H1 (cell line): ENCODE measurements around the gene MAGI2. TPM values are rescaled to one million over a fixed set of nuclear protein-coding genes. Genes with fewer than 3 reads are reported as not detected.

Experiments used
- EGR1 ChIP-seq: IDR thresholded peaks from 2 replicates; pipeline ENCODE4 v1.6.1; 2011; ENCODE audit warnings: low read depth, low read length, borderline replicate concordance
- MAFK ChIP-seq: IDR thresholded peaks from 2 replicates; pipeline ENCODE4 v1.6.1; 2012; ENCODE audit warnings: low read depth, mild to moderate bottlenecking, improper control_type of control experiment, low read length
- RNF2 ChIP-seq: fragments of 200-900, 300-1000 bp; sonication (generic); IDR thresholded peaks from 2 replicates; pipeline ENCODE4 v1.7.1; 2016; ENCODE audit warnings: borderline replicate concordance, low read depth, mild to moderate bottlenecking, antibody characterized with exemption, low read length; ENCODE audit not compliant: poor library complexity, severe bottlenecking; ENCODE audit errors: missing control alignments
- TBP ChIP-seq: IDR thresholded peaks from 2 replicates; pipeline ENCODE4 v1.6.1; 2011; ENCODE audit warnings: low read depth, low read length, improper control_type of control experiment
- TCF12 ChIP-seq: IDR thresholded peaks from 2 replicates; pipeline ENCODE4 v1.6.1; 2011; ENCODE audit warnings: low read depth, mild to moderate bottlenecking, low read length
- polyA plus RNA-seq, 7 experiments: library from polyadenylated mRNA; depleted of rRNA in 3 of 7; stranded (reverse) in 5 of 7; unstranded in 2 of 7; fragments of >200 nt in 5 of 7; fragments of 200-250 nt in 2 of 7; gene quantifications; 1 replicate in 5 of 7; 2 replicates in 1 of 7; 4 replicates in 1 of 7; pipeline versions ENCODE4 v1.2.1 to v1.2.3, GENCODE V29; 2011 to 2013; ENCODE audit warnings: missing spikeins in 2 of 7, mixed read lengths in 2 of 7
- total RNA-seq: library from RNA; stranded (reverse); fragmentation: NEBNext Ultra II Directional; extraction: Animal tissue kit (Norgen Biotek cat#: 25700); gene quantifications from 2 replicates; pipeline ENCODE4 v1.2.1, GENCODE V29; 2021
- TF ChIP-seq, protein P1 (sequence below): fragments of 300-600 bp; sonication (generic); IDR thresholded peaks from 2 replicates; pipeline ENCODE4 v1.7.1; 2012; ENCODE audit warnings: low read length, moderate library complexity, mild to moderate bottlenecking, inconsistent platforms; ENCODE audit not compliant: insufficient replicate concordance
- TF ChIP-seq, protein P2 (sequence below): IDR thresholded peaks from 2 replicates; pipeline ENCODE4 v1.6.1; 2012; ENCODE audit warnings: inconsistent platforms
- TF ChIP-seq, protein P3 (sequence below), 3 experiments: IDR thresholded peaks; 1 replicate in 2 of 3; 2 replicates in 1 of 3; pipeline versions ENCODE4 v1.5.1 to v1.6.1; 2011; ENCODE audit warnings: low read length in 3 of 3, mild to moderate bottlenecking in 3 of 3, inconsistent platforms in 2 of 3, low read depth in 1 of 3, moderate library complexity in 1 of 3; ENCODE audit not compliant: insufficient read depth in 1 of 3; ENCODE audit errors: control extremely low read depth in 1 of 3

MAGI2 gene
- total and polyA plus RNA-seq, 2 of the 8 experiments (the other 6 are each of a cell fraction or from before 2014, with no cell fraction given), result 6.0 to 27.3 TPM

DNA sequence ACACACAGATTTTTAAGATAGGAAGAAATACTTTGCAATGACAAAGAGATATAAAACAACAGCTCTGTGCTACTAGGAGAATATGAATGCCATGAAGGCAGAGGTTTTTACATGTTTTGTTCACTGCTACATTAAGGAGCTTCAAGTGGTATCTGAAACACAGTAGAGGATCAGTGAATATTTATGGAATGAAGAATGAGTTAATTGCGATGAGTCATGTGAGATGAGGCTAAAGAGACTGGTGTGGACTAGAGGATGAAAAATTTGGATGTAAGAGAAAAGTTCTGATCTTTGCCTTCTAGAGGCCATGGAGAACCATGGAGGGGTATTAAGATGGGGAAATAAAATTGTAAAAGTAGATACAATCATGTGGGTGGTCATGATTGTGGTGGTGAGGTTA, 1220.7 kb downstream of the MAGI2 start (continued):
- TF ChIP-seq, protein P1, sequence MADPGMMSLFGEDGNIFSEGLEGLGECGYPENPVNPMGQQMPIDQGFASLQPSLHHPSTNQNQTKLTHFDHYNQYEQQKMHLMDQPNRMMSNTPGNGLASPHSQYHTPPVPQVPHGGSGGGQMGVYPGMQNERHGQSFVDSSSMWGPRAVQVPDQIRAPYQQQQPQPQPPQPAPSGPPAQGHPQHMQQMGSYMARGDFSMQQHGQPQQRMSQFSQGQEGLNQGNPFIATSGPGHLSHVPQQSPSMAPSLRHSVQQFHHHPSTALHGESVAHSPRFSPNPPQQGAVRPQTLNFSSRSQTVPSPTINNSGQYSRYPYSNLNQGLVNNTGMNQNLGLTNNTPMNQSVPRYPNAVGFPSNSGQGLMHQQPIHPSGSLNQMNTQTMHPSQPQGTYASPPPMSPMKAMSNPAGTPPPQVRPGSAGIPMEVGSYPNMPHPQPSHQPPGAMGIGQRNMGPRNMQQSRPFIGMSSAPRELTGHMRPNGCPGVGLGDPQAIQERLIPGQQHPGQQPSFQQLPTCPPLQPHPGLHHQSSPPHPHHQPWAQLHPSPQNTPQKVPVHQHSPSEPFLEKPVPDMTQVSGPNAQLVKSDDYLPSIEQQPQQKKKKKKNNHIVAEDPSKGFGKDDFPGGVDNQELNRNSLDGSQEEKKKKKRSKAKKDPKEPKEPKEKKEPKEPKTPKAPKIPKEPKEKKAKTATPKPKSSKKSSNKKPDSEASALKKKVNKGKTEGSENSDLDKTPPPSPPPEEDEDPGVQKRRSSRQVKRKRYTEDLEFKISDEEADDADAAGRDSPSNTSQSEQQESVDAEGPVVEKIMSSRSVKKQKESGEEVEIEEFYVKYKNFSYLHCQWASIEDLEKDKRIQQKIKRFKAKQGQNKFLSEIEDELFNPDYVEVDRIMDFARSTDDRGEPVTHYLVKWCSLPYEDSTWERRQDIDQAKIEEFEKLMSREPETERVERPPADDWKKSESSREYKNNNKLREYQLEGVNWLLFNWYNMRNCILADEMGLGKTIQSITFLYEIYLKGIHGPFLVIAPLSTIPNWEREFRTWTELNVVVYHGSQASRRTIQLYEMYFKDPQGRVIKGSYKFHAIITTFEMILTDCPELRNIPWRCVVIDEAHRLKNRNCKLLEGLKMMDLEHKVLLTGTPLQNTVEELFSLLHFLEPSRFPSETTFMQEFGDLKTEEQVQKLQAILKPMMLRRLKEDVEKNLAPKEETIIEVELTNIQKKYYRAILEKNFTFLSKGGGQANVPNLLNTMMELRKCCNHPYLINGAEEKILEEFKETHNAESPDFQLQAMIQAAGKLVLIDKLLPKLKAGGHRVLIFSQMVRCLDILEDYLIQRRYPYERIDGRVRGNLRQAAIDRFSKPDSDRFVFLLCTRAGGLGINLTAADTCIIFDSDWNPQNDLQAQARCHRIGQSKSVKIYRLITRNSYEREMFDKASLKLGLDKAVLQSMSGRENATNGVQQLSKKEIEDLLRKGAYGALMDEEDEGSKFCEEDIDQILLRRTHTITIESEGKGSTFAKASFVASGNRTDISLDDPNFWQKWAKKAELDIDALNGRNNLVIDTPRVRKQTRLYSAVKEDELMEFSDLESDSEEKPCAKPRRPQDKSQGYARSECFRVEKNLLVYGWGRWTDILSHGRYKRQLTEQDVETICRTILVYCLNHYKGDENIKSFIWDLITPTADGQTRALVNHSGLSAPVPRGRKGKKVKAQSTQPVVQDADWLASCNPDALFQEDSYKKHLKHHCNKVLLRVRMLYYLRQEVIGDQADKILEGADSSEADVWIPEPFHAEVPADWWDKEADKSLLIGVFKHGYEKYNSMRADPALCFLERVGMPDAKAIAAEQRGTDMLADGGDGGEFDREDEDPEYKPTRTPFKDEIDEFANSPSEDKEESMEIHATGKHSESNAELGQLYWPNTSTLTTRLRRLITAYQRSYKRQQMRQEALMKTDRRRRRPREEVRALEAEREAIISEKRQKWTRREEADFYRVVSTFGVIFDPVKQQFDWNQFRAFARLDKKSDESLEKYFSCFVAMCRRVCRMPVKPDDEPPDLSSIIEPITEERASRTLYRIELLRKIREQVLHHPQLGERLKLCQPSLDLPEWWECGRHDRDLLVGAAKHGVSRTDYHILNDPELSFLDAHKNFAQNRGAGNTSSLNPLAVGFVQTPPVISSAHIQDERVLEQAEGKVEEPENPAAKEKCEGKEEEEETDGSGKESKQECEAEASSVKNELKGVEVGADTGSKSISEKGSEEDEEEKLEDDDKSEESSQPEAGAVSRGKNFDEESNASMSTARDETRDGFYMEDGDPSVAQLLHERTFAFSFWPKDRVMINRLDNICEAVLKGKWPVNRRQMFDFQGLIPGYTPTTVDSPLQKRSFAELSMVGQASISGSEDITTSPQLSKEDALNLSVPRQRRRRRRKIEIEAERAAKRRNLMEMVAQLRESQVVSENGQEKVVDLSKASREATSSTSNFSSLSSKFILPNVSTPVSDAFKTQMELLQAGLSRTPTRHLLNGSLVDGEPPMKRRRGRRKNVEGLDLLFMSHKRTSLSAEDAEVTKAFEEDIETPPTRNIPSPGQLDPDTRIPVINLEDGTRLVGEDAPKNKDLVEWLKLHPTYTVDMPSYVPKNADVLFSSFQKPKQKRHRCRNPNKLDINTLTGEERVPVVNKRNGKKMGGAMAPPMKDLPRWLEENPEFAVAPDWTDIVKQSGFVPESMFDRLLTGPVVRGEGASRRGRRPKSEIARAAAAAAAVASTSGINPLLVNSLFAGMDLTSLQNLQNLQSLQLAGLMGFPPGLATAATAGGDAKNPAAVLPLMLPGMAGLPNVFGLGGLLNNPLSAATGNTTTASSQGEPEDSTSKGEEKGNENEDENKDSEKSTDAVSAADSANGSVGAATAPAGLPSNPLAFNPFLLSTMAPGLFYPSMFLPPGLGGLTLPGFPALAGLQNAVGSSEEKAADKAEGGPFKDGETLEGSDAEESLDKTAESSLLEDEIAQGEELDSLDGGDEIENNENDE, result no peak
- TF ChIP-seq, protein P2, sequence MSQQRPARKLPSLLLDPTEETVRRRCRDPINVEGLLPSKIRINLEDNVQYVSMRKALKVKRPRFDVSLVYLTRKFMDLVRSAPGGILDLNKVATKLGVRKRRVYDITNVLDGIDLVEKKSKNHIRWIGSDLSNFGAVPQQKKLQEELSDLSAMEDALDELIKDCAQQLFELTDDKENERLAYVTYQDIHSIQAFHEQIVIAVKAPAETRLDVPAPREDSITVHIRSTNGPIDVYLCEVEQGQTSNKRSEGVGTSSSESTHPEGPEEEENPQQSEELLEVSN, result no peak
- TF ChIP-seq EGR1 (no peak), MAFK (no peak), TBP (no peak), TCF12 (no peak), RNF2 (no peak)
- TF ChIP-seq, protein P3, sequence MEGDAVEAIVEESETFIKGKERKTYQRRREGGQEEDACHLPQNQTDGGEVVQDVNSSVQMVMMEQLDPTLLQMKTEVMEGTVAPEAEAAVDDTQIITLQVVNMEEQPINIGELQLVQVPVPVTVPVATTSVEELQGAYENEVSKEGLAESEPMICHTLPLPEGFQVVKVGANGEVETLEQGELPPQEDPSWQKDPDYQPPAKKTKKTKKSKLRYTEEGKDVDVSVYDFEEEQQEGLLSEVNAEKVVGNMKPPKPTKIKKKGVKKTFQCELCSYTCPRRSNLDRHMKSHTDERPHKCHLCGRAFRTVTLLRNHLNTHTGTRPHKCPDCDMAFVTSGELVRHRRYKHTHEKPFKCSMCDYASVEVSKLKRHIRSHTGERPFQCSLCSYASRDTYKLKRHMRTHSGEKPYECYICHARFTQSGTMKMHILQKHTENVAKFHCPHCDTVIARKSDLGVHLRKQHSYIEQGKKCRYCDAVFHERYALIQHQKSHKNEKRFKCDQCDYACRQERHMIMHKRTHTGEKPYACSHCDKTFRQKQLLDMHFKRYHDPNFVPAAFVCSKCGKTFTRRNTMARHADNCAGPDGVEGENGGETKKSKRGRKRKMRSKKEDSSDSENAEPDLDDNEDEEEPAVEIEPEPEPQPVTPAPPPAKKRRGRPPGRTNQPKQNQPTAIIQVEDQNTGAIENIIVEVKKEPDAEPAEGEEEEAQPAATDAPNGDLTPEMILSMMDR (IDR thresholded peaks at IDR 0.05; ENCODE audit: control extremely low read depth in 1 of 3, insufficient read depth in 1 of 3, low read depth in 1 of 3, low read length in 3 of 3), result no peak
